Neural crest cell (in vitro differentiated cells): ENCODE data around the gene TMPRSS9. TPM values are rescaled to one million over a fixed set of nuclear protein-coding genes. Genes with fewer than 3 reads are reported as not detected.
"Not testable (repeated sequence)": the region's sequence is repeated elsewhere in the genome, so short reads cannot be mapped to it uniquely, and the experiment has no call there.

Experiments used
- DNase-seq: peaks from one replicate; pipeline ENCODE4 v3.0.0; 2021; ENCODE audit warnings: low read depth, mixed read lengths, low spot score
- H3K27ac Mint-ChIP-seq: one replicate; pipeline ENCODE4 v1.8.0; 2021; ENCODE audit warnings: mild to moderate bottlenecking, mixed read lengths; ENCODE audit not compliant: unreplicated experiment
- H3K27me3 Mint-ChIP-seq: 2 replicates; pipeline ENCODE4 v1.8.0; 2021; ENCODE audit warnings: low read depth, mild to moderate bottlenecking, mixed read lengths
- H3K36me3 Mint-ChIP-seq: 2 replicates; pipeline ENCODE4 v1.8.0; 2021; ENCODE audit warnings: low read depth, mild to moderate bottlenecking, mixed read lengths
- H3K4me1 Mint-ChIP-seq: 2 replicates; pipeline ENCODE4 v1.8.0; 2021; ENCODE audit warnings: mixed read lengths
- H3K4me3 Mint-ChIP-seq: one replicate; pipeline ENCODE4 v1.8.0; 2021; ENCODE audit warnings: mild to moderate bottlenecking, mixed read lengths
- H3K9me3 Mint-ChIP-seq: 2 replicates; pipeline ENCODE4 v1.8.0; 2021; ENCODE audit warnings: mixed read lengths
- CTCF ChIP-seq: fragments of 200-600 bp; sonication (generic); conservative IDR thresholded peaks from 2 replicates; pipeline ENCODE4 v1.5.0; 2021; ENCODE audit warnings: antibody characterized with exemption, mild to moderate bottlenecking
- total RNA-seq: library from RNA; stranded (reverse); gene quantifications from 2 replicates; pipeline ENCODE4 v1.2.1, GENCODE V29; 2021

TMPRSS9 gene
- total RNA-seq, 1 donor from 2014 or later: 0.12 TPM

- DNase-seq: peak; percentile 40
- no peaks in the 10 kb centered on the region for H3K9me3 Mint-ChIP-seq
- H3K4me1 Mint-ChIP-seq: peaks cover 14% of the 10 kb centered on the region
- no peak for TF ChIP-seq CTCF
- H3K36me3 Mint-ChIP-seq: no peaks in the 10 kb centered on the region
- no peak overlapping the region for H3K27ac Mint-ChIP-seq
- peaks cover 2% of the 10 kb centered on the region for H3K27me3 Mint-ChIP-seq
- H3K4me3 Mint-ChIP-seq: peak overlapping the region; percentile 85
Measured at GRCh38 chr19:2461751-2462634, 101.9 kb downstream of the TMPRSS9 start.

GRCh38 chr19:2462635-2463421 lies 102.8 kb downstream of the TMPRSS9 start:
- Mint-ChIP-seq H3K27ac (peak overlapping the region; percentile 50), H3K4me3 (peak overlapping the region; percentile 85), H3K27me3 (no peaks in the 10 kb centered on the region), H3K4me1 (peaks cover 8% of the 10 kb centered on the region), H3K36me3 (no peaks in the 10 kb centered on the region), H3K9me3 (no peaks in the 10 kb centered on the region)
- DNase-seq: peak; percentile 72
- TF ChIP-seq CTCF: no peak

- not testable (repeated sequence) for H3K27me3 Mint-ChIP-seq, DNase-seq, H3K9me3 Mint-ChIP-seq, H3K36me3 Mint-ChIP-seq
- peaks cover 11% of the 10 kb centered on the region for H3K4me1 Mint-ChIP-seq
- peak overlapping the region; percentile 19 for H3K27ac Mint-ChIP-seq
- peak overlapping the region; percentile 27 for H3K4me3 Mint-ChIP-seq
Measured at GRCh38 chr19:2463694-2464093, 103.6 kb downstream of the TMPRSS9 start.

- Mint-ChIP-seq H3K4me3 (peak overlapping the region; percentile 39), H3K27me3 (peaks cover 1% of the 10 kb centered on the region), H3K4me1 (peaks cover 14% of the 10 kb centered on the region), H3K27ac (no peak overlapping the region), H3K36me3 (no peaks in the 10 kb centered on the region), H3K9me3 (no peaks in the 10 kb centered on the region)
- no peak for DNase-seq
- no peak for TF ChIP-seq CTCF
Measured at GRCh38 chr19:2464389-2464788, 104.3 kb downstream of the TMPRSS9 start.

GRCh38 chr19:2468596-2468995 lies 108.5 kb downstream of the TMPRSS9 start:
- no peak overlapping the region for H3K4me3 Mint-ChIP-seq
- no peak for TF ChIP-seq CTCF
- DNase-seq: no peak
- H3K9me3 Mint-ChIP-seq: no peaks in the 10 kb centered on the region
- peaks cover 5% of the 10 kb centered on the region for H3K27me3 Mint-ChIP-seq
- H3K4me1 Mint-ChIP-seq: peaks cover 11% of the 10 kb centered on the region
- H3K36me3 Mint-ChIP-seq: no peaks in the 10 kb centered on the region
- no peak overlapping the region for H3K27ac Mint-ChIP-seq
